Measurements from ENCODE around the gene SOX10.

GRCh38 chr22:37995460-37995859 lies 11.1 kb upstream of the SOX10 start:
- TF ChIP-seq NFE2L2 (IDR thresholded peaks at IDR 0.05; ENCODE audit: low read depth, low read length) (no peak), CTCF (conservative IDR thresholded peaks at IDR 0.05; ENCODE audit: low read depth, low read length) (no peak), FOS (IDR thresholded peaks at IDR 0.05; ENCODE audit: low read depth, low read length) (no peak)
